ENCODE results near the gene SLC50A1.

SLC50A1 gene, protein sequence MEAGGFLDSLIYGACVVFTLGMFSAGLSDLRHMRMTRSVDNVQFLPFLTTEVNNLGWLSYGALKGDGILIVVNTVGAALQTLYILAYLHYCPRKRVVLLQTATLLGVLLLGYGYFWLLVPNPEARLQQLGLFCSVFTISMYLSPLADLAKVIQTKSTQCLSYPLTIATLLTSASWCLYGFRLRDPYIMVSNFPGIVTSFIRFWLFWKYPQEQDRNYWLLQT

DNA sequence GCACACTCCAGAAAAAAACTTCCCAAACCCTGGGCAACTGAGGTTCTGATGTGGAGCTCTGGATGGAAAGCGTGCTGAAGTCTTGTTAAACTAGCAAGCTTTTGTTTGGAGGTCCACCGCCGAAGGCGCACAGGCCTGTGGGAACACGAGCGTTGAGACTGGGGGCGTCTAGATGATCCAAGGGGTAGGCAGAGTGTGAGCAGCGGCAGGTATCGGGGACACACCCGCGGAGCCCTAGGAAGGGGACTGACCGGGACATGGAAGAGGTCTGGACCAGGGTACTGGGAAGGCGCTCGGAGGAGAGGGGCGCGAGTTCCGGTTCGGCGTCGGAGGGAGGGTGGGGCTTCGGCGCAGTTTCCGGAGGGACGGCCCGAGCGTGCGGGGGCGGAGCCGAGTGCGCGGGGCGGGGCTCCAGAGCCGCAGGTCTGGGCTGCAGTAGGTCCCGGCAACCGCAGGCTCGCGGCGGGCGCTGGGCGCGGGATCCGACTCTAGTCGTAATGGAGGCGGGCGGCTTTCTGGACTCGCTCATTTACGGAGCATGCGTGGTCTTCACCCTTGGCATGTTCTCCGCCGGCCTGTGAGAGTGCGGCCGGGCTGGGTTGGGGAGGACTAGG is at the start of gene SLC50A1:
SLC50A1 (plus strand) TSS at position 438 of the 614 bp plus-strand sequence; CDS start at position 498, 60 bp downstream.
- FAIRE-seq = no peak

DNA sequence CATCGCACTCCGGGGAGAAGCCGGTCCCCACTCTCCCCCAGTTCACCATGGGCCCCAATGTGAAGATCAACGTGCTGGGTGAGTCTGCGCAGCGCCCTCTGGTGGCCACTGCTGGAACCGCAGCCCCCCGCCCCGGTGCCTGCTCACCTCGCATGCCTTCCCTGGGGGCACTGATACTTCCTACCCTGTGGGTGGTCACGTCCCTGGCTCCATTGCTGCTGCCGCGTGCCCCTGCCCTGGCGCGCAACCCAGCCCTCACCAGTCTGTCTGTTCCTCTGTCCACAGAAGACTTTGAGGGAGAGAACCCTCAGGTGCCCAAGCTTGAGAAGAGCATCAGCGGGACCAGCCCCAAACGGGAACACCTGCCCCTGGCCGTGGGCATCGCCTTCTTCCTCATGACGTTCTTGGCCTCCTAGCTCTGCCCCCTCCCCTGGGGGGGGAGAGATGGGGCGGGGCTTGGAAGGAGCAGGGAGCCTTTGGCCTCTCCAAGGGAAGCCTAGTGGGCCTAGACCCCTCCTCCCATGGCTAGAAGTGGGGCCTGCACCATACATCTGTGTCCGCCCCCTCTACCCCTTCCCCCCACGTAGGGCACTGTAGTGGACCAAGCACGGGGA is 49.4 kb upstream of the SLC50A1 start:
- FAIRE-seq = no peak

DNA sequence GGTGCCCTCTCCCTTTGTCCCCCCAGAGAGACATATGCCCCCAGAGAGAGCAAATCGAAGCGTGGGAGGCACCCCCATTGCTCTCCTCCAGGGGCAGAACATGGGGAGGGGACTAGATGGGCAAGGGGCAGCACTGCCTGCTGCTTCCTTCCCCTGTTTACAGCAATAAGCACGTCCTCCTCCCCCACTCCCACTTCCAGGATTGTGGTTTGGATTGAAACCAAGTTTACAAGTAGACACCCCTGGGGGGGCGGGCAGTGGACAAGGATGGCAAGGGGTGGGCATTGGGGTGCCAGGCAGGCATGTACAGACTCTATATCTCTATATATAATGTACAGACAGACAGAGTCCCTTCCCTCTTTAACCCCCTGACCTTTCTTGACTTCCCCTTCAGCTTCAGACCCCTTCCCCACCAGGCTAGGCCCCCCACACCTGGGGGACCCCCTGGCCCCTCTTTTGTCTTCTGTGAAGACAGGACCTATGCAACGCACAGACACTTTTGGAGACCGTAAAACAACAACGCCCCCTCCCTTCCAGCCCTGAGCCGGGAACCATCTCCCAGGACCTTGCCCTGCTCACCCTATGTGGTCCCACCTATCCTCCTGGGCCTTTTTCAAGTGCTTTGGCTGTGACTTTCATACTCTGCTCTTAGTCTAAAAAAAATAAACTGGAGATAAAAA is 48.7 kb upstream of the SLC50A1 start:
- no peak for FAIRE-seq

DNA sequence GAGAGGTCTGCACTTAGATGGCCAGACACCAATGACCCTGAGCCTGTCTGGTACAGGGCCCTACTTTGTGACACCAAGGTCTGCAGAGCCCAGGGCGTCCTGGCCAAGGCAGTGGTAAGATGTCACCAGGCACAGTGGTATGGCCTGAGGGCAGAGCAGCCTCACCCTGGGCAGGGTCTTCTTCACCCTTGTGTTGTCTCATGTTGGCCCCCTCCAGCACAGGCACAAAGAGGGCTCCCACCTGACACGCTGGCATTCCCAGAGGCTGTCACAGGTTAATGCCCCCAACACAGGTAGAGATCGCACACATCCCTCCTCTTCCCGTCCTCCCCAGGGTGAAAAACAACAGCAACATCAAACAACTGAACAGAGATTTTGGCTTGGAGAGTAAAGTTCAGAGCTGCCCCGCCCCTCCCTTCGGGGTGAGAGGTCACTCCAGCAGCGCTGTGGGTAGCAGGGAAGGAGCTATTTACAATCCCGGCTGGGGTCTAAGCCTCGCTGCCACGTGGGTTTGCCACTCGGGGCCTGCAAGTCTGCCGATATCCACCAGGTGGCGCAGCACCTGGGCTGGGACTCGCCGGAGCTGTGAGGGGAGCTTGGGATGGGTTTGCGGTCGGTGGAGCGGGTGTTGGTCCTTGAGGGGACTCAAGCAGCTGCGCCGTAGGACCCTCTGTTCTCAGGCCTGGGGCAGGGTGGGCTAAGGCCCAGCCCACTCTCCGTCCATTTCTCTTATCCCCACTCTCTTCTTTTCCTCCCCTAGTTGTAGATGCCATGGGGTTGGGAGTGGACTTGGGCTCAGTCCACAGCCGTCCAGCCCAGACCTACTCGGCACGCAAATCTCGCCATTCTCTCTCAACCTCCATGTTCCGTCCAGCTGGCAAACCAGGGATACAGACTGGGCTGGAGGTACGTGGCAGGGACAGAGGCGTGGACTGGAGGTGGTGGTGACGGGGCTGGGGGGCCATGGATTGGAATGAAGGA is 44.3 kb upstream of the SLC50A1 start:
- no peak for FAIRE-seq

DNA sequence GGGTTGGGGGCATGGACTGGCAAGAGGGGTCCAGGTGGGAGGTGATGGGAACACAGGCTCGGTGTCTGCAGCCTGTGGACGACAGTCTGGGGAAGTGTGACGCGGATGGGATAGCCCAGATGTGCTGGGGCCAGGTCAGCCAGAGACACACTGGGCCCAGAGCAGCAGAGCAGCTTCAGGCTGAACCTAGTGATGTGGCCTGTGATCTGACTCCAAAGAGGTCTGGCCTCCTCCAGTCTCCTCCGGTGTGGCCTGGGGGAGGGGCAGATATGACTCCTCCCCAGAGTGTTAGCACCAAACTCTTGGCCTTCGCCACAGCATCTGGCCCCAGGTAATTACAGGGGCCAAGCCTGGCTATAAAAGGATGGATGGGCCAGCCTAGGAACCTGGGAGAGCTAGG is 43.5 kb upstream of the SLC50A1 start:
- FAIRE-seq = no peak

DNA sequence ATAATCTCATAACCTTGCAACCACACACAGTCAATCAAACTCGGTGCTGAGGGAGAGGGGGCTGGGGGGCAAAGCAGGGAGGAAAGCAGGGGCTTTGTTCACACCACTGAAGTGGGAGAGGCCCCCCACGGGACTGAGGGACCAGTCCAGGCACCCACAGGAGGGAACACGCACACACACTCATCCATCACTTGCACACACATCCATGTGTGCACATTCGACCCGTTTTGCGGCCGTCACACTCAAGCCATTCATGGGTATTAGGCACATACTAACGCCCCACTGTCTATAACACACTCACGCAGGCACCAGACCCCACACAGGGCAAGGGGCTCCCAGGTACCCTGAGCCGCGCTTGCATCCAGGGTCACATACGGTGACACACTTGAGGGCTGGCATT is 43.0 kb upstream of the SLC50A1 start:
- no peak for FAIRE-seq

DNA sequence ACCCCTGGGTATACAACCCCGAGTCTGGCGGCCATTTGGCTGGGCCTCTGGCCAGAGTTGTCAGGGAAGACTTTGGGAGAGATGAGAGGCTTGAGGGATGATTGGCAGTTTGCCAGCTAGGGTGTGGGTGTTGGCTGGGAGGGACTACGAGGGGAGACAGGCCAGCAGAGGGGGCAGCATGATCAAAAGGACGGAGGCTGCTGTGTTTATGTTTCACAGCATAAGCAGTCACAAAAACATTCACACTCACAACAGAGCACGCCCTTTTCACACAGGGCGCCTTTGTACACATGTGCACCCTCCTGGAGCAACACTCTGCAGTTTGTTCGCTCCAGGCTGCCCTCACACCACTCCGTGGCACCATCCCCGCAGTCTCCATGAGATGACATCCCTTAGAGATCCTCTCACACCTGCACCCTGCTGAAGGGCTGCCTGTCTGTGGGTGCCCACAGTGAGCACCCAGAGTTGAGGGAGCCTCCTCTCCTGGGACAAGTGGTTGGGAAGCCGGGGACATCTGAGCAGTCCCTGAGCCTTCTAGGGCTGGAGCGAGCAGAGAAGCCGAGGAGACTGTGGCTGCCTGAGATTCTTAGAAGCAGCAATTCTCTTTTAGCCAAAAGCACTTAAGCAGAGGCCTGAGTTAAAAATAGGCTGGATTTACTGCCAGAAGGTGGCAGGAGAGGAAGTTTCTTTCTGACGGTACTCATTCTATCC is 41.6 kb upstream of the SLC50A1 start:
- no peak for FAIRE-seq

DNA sequence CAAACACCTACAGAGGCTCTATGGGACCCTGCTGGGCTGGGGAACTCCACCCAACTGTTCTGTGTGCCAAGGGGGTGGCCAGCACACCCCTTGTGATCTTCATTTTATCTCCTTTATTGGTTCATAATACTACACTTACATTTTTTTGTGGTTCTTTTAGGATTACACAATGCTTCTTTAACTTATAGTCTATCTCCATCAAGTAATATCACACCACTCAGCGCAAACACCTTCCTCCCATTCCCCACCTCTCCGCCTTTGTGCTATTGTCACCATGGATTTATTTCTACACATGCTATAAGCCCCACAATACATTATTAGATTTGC is 41.1 kb upstream of the SLC50A1 start:
- FAIRE-seq = no peak

DNA sequence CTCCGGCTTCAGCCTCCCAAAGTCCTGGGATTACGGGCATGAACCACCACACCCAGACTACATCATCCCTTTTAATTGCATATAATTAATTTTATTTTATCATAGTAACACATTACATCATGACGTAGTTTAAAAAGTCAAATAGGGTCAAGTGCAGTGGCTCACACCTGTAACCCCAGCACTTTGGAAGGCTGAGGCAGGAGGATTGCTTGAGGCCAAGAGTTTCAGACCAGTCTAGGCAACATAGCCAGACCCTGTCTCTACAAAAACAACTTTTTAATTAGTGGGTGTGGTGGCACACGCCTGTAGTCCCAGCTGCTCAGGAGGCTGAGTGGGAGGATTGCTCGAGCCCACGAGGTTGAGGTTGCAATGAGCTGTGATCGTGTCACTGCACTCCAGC is 36.3 kb upstream of the SLC50A1 start:
- no peak for FAIRE-seq

DNA sequence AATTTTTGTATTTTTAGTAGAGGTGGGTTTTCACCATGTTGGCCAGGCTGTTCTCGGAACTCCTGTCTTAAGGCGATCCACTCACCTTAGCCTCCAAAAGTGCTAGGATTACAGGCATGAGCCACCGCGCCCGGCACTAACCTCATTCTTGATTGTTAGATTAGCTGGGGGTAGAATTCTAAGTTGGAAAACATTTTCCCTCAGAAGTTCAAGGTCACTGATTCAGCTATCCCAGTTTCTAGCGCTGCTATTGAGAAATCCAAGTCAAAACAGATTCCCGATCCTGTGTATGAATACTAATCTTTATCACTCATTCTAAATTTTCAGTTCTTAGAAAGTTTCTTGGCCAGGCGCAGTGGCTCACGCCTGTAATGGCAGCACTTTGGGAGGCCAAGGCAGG is 32.3 kb upstream of the SLC50A1 start:
- FAIRE-seq = no peak

DNA sequence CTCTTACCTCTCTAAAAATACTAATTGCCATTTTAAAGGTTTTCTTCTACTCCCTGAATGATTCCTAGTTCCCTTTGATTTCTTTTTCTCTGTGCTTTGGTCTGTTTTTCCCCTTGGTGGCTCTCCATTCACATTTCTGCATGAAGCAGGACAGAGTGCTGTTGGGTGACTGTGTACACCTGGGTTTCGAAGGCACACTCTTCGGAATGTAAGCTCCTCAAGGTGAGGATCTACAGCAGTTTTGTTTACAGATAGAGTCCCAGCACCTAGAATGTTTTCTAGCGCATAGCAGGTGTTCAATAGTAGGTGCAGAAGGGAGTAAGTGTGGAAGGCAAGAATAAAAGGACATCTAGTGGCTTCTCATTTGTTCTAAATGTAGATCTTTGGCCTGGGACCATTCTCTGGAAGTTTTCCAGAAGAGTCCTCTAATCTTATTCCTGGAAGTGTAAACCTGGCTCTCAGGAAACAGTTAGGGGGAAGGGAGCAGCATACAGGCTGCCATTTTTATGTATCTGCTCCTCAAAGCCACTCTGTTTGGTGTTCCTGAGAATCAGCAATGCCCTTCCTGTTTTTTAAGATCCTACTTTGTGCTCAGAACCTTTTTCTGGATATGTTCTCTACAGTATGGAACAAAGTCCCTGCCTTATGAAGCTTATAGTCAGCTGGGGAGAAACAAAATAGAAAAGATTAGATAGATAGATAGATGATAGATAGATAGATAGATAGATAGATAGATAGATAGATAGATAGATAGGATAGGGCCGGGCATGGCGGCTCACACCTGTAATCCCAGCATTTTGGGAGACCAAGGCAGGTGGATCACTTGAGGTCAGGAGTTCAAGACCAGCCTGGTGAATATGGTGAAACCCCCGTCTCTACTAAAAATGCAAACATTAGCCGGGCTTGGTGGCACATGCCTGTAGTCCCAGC is 30.8 kb upstream of the SLC50A1 start:
- no peak for FAIRE-seq

DNA sequence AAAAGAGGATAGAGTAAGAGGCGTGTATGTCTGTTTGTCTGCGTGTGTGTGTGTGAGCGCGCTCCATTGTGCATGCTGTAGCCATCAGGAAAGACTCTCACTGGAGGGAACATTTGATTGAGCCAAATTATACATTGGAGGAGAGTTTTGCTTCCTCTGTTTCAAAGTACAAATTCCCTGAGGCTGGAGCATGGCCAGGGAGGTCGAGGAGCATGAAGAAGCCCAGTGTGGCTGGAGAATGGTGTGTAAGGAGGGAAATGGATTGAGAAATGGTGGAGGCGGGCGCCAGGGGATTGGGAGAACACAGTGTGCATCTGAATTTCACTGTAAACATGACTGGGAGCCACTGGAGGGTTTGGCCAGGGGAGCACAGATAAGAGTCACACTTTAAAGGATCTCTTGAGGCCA is 30.0 kb upstream of the SLC50A1 start:
- no peak for FAIRE-seq

DNA sequence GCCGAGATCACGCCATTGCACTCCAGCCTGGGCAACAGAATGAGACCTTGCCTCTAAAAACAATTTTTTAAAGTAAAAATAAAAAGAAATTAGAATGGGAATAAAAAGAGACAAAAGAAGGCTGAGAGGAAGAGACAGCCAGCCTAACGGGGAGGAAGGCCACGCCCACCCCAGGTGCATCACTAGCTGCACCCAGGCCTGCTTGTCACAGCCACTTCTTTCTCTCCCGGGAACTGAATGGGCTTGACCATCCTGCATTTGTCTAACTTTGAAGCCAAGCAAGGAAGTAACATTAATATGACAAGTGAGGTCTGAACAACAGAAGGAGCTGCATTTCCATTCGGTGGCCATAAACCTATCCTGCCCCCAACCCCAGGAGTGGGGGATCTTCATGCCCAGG is 28.8 kb upstream of the SLC50A1 start:
- FAIRE-seq = no peak

DNA sequence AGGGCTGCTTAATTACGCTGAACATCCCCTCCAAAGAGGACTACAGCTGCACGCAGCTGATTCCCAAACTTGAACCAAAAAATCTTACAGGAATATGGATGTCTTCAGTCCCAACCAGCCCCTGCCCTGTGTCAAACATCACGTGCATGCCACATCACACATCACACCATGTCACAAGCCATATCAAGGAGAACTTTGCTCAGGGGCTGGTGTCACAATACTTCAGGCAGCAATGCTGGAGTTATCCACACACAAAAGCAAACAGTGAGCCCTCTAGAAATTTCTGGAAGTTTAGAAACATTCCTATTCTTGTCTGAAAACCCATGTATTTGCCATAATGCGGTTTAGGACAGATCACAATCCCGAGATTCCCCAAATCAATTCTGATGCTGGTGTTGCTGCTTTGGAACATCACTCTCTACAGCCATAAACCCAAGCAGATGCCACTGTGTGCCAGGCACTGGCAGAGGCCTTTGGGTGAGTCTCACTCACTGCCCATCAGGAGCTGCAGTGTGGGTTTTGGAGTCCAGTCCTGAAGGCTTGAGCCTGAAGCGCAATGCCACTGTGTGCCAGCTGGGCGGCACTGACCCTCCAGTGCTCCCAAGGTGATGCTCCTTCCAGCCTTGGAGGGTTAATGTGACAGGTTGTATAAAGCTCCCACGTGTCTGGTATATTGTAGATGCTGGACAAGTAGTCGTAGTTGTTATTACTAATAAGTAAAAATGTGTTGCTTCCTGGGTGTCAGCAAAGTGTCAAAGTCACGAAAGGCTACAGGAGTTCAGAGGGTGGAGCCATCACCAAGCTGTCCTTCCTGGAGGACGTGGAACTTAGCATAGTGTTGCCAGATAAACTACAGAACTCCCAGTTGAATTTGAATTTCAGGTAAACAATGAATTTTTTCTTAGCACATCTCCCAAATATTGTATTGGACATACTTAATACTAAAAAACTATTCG is 28.1 kb upstream of the SLC50A1 start:
- no peak for FAIRE-seq

DNA sequence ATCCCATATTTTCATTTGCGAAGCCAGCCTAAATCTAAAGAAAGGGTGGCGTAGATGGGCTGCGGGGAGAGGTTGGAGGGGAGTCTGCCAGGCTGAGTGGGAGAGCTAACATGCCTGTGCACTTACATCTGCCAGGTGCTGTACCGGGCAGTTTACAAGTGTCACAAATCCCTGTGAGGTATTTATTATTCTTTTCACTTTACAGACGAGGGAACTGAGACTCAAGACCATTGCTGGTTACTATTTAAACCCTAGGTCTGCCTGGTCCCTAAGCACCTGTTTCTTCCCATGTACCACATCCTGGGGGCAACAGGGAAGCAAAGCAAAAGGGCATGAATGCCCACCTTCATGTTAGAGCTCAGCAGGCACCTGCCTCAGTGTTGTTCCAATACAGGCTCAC is 27.4 kb upstream of the SLC50A1 start:
- FAIRE-seq = no peak

DNA sequence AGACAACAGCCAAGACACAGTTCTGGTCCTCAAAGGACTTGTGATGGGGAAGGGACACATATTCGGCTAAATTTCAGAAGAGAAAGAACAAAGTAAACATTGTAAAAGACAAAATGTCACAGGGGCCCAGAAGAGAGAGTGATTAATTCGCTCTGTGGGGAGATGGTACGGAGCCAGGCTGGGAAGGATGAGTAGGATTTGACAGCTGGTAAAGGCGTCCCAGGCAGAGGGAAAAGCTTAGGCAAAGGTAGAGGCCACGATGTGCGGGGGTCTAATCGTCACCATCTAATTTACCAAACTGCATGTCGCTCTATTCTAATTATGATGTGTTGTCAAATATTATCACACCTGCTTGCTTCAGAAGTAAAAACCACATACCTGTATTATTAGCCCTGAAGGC is 25.3 kb upstream of the SLC50A1 start:
- FAIRE-seq = no peak

DNA sequence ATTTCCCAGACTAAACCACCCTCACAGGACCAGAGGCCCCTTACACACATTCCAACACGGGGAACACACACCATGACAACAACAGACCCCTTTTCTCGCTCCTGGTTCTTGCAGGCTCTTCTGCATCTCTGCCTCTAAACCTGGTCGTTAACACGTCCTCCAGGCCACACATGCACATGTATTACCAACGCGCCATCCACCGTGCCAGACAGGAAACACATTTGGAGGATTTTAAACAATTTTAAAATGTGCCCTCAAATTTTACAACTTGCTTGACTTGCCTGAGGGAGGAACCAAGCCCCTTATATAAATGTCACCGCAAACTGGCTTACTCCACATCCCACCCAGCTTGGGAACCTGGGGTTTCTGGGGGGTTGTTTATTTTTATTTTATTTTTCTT is 24.8 kb upstream of the SLC50A1 start:
- no peak for FAIRE-seq

DNA sequence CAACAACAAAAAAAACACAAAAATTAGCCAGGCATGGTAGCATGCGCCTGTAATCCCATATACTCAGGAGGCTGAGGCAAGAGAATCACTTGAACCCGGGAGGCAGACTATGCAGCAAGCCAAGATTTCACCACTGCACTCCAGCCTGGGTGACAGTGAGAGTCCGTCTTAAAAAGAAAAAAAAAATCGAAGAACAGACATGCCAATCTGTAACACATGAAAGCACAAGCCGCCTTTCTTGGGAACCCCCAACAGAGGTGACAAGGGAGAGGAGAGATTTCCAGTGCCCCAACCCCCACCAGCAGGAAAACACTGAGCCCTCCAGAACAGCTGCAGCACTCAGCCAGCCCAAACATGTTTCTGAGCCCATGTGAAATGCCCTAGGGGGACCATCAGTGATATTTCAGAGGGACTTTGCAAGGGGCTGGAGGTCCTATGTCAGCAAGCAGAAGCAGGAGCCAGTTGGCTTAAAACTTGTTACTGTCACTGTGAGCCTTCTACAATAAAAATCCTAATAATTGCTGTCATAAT is 22.1 kb upstream of the SLC50A1 start:
- FAIRE-seq = no peak

DNA sequence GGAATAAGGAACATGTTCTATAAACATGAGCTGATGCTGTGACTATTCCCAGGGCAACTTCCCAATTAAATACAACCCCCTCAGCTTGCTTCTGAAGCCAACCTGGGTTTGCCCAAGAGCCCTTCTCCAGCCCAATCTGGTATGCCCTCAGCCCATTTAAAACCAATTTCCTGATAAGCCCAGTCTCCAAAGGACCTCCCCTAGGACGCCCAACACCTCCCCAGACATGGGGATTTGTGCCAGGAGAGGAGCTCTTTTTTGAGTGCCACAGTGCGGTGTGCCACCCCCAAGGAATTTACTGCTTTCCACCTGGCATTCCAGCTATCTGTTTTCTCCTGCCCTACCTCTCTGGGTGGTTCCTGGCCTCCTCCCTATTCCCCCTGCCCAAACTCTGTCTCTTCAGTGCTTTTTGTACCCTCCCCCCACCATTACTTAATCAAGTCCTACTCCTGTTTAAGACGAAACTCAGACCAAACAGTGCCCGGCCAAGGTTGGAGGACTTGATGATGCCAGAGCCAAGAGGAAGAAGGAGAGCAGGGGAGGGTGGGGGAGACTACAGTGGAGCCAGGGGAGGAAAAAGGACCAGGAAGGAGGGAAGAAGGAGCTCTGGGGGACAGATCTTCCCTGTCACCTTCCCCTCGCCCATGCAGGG is 19.4 kb upstream of the SLC50A1 start:
- no peak for FAIRE-seq
